HTR-8/SVneo (cell line): ENCODE measurements around the gene C7orf25.
A peak's percentile ranks its signal among the peaks of the same experiment; 100 is the strongest.

ENCODE experiments used
- DNase-seq: peaks from one replicate; pipeline ENCODE4 v3.0.0; 2011; ENCODE audit warnings: low spot score, mixed read lengths; ENCODE audit not compliant: insufficient read length
- FAIRE-seq: peaks from 2 replicates; lab custom pipeline; 2011; peaks lifted over from hg19 to GRCh38; lab: Jason Lieb, UNC

Gene C7orf25

GRCh38 chr7:42883950-42884349 lies 27.9 kb downstream of the C7orf25 start:
- DNase-seq: no peak

GRCh38 chr7:42880392-42880791 lies 31.5 kb downstream of the C7orf25 start:
- no peak for FAIRE-seq
- no peak for DNase-seq

More at GRCh38 chr7:42883950-42884349, 27.9 kb downstream of the C7orf25 start:
- no peak for FAIRE-seq

- no peak for DNase-seq
- FAIRE-seq: no peak
Measured at GRCh38 chr7:42878303-42878702, 33.6 kb downstream of the C7orf25 start.

GRCh38 chr7:42877862-42878261 lies 34.0 kb downstream of the C7orf25 start:
- FAIRE-seq (no peak), DNase-seq (no peak)

GRCh38 chr7:42876182-42877068 lies 35.4 kb downstream of the C7orf25 start:
- no peak for FAIRE-seq
- peak; percentile 46 for DNase-seq

GRCh38 chr7:42869131-42870020 lies 42.5 kb downstream of the C7orf25 start:
- FAIRE-seq (no peak), DNase-seq (no peak)

- no peak for FAIRE-seq
Measured at GRCh38 chr7:42868480-42868879, 43.4 kb downstream of the C7orf25 start.

More at GRCh38 chr7:42868480-42868879, 43.4 kb downstream of the C7orf25 start:
- DNase-seq: no peak
